Epithelial cell of prostate (primary cell): ENCODE measurements around the gene OR9A2.

ENCODE experiments used
- DNase-seq: peaks from one replicate; pipeline ENCODE4 v3.0.0-alpha.2; 2011; ENCODE audit warnings: low read depth, low spot score
- H3K27ac ChIP-seq: fragments of 450-650 bp; 2 replicates; pipeline ENCODE4 v1.5.1; 2017; ENCODE audit warnings: mild to moderate bottlenecking

The OR9A2 gene, protein sequence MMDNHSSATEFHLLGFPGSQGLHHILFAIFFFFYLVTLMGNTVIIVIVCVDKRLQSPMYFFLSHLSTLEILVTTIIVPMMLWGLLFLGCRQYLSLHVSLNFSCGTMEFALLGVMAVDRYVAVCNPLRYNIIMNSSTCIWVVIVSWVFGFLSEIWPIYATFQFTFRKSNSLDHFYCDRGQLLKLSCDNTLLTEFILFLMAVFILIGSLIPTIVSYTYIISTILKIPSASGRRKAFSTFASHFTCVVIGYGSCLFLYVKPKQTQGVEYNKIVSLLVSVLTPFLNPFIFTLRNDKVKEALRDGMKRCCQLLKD

GRCh38 chr7:143027032-143027431, at the start of gene OR9A2:
TSS of gene OR9A2 (minus strand) at chr7:143027132. CDS start at chr7:143027132, 0 bp downstream.
- DNase-seq = no peak
- no peak within 1 kb of the TSS for H3K27ac ChIP-seq

- no peak for DNase-seq
- H3K27ac ChIP-seq = no peak overlapping the region
Observed at GRCh38 chr7:143074141-143074540, 47.2 kb upstream of the OR9A2 start.

- no peak overlapping the region for H3K27ac ChIP-seq
- no peak for DNase-seq
Observed at GRCh38 chr7:143073556-143073955, 46.6 kb upstream of the OR9A2 start.

- H3K27ac ChIP-seq = no peak overlapping the region
- no peak for DNase-seq
Observed at GRCh38 chr7:143069912-143070500, 43.1 kb upstream of the OR9A2 start.

DNA sequence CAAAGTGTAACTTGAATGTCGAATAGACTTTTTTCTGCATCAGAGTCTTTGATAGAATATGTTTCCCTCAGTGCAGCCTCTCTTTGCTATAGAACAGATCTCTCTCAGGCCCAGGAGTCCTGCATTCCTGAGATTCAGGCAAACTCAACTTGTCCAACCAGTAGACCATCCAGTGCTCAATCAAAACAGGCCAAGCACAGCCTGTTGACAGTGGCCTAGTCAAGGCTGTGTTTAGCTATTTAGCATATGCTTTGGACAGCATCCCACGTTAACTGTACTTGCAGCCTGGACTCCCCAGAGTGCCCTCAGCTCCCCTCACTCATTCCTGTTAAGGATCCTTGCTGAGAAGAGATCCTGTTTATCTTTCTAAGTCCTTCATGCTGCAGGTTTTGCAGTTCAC, 41.5 kb upstream of the OR9A2 start:
- no peak for DNase-seq
- no peak overlapping the region for H3K27ac ChIP-seq

DNA sequence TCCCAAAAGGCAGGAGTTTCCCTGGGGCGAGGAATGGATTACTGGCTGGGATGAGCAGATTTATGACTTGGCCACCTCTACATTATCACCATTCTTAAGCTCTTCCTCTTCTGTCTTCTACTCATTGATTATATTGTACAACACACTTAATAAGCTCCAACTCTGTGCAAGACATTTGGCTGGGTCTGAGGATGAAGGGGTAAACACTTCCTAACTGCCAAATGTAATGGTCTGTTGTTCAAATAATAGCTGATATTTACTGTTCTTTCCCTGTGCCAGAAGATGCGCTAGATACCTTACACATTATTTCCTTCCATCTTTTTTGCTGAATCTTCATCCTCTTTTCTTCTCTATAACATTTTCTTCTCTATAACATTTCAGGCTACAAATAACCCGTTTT, 36.8 kb upstream of the OR9A2 start:
- no peak for DNase-seq
- H3K27ac ChIP-seq = no peak overlapping the region

DNA sequence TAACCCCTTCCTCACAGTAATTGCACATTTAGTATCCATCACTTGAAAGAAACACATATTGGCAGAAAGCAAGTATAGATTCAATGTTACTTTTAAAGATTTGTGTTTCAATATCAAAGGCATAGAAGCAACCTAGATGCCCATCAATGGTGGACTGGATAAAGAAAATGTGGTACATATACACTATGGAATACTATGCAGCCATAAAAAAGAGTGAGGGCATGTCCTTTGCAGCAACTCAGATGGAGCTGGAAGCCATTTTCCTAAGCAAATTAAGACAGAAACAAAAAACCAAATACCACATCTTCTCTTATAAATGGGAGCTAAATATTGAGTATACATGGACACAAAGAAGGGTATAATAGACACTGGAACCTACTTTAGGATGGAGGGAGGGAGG, 28.8 kb upstream of the OR9A2 start:
- no peak for DNase-seq
- no peak overlapping the region for H3K27ac ChIP-seq

- no peak overlapping the region for H3K27ac ChIP-seq
- DNase-seq = no peak
Observed at GRCh38 chr7:143054621-143055020, 27.7 kb upstream of the OR9A2 start.

DNA sequence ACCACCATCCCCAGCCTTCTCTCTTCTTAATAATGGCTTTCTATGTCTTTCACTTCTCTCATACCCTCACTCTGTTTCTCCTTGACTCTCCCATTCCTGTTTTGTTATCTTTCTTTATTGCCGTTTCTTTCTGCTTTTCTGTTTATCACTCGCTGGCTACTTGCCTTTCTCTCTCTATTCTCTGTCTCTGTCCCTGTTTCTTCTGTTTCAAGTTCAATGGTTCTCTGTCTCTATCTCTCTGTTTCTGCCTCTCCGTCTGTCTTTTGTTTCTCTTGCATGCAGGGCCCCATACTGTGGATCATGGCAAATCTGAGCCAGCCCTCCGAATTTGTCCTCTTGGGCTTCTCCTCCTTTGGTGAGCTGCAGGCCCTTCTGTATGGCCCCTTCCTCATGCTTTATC, 25.1 kb upstream of the OR9A2 start, which contains the start of gene OR6V1:
TSS of gene OR6V1 (plus strand) at position 301 of the 400 bp plus-strand sequence. CDS start at position 301, 0 bp downstream.
- H3K27ac ChIP-seq = no peak within 1 kb of the TSS

GRCh38 chr7:143050931-143051330, 24.0 kb upstream of the OR9A2 start:
- H3K27ac ChIP-seq = no peak overlapping the region
- DNase-seq = no peak

More for the DNA sequence above, 25.1 kb upstream of the OR9A2 start, which contains the start of gene OR6V1:
- no peak for DNase-seq

DNA sequence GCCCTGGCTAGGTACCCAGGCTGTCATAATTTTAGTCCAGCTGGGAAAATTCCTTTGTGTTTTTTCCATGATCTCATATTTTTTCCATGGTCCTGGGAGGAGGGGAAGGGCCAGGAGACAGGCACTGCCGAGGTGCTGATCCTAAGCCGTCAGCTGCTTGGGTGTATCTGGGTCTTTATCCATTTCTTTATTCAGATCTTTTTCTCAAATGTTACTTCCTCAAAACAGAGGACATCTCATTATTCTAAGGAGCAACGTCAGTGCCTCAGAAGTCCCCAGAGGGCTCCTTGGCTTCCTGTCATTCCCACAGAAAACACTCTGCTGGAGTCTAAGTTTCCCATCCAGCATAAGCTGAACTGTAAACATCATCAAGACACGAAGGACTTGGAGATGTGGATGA, 22.4 kb upstream of the OR9A2 start:
- H3K27ac ChIP-seq = no peak overlapping the region
- no peak for DNase-seq

GRCh38 chr7:143048827-143049226, 21.9 kb upstream of the OR9A2 start:
- H3K27ac ChIP-seq = no peak overlapping the region
- DNase-seq = peak; percentile 2

DNA sequence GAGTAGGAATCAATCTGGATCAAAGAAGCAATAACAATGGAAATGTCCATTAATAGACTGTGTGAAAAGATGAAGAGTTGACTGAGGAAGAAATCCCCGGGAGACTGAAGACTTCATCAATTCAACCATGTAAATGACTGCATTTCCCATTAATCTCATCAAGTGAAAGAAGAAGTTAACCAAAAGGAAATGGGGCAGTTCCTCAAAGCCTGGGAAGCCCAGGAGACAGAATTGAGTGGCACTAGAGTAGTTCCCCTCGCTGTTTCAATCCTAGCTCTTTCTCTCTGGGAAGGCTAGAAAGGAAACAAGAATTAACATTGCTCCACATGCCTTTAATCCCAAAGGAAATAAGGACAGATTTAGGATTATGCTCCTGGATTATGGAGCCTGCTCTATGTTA, 20.4 kb upstream of the OR9A2 start:
- no peak overlapping the region for H3K27ac ChIP-seq
- DNase-seq = no peak

- no peak for DNase-seq
- no peak overlapping the region for H3K27ac ChIP-seq
Observed at GRCh38 chr7:143046426-143046851, 19.5 kb upstream of the OR9A2 start.

DNA sequence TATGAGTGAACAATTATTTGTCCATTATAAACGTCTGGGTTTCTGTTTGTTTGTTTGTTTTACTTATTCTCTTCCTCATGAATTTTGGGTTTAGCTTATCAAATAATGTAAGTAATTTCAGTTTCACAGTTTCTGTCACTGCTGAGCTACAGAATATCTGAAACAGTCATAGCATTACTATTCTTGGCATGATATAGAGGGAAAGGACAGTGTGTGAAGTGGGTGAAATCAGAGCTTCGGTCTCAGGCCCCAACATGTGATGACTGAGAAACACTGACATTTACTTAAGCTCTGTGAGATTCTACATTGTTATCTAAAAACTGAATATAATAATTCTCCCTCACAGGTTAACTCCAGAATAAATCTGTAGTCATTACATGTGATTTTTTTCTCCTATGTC, 16.5 kb upstream of the OR9A2 start:
- H3K27ac ChIP-seq = no peak overlapping the region
- no peak for DNase-seq

- DNase-seq = no peak
- no peak overlapping the region for H3K27ac ChIP-seq
Observed at GRCh38 chr7:143042790-143043271, 15.9 kb upstream of the OR9A2 start.

- DNase-seq = no peak
- H3K27ac ChIP-seq = no peak overlapping the region
Observed at GRCh38 chr7:143042159-143042789, 15.3 kb upstream of the OR9A2 start.

DNA sequence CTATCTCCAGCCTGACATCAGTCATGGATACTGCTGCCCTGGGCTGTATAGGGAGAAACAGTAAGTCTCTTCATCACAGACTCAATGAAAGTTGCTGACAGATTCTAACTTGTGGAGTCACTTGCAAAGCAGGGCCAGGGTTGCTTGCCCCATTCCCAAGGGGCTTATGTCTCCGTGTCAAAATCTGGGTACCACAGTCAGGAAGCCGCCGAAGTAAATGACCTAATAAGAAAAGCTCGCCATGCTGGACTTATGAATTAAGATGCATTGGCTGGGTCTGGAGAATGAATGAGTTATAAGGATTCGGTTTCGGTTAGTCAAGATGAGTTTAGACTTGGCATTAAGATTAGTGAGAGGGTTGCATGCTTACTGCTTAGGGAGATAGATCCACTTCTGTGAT, 14.4 kb upstream of the OR9A2 start:
- no peak for DNase-seq
- H3K27ac ChIP-seq = no peak overlapping the region

DNA sequence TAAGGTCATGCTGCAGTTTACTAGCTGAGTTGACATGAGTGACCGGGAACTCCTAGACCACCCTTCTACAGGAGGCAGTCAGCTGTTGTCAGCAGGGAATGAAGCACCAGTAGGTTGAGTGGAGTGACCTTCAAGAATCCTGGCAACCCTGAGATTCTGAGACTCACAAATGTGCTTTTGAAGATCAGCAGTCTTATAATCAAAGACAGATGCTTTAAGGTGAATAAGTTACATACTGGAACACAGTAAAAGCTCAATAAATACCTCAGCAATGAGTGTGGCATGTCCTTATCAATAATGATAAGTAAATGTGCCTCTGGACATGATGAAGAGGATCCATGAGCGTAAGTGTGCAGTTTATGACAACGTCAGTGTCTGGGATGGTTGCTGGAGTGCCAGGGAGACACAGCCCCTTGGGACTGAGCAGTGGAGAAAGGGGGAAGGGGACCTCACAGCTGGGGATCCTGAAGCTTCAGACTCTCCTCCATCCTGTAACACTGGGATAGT, 13.3 kb upstream of the OR9A2 start:
- DNase-seq = no peak
- H3K27ac ChIP-seq = no peak overlapping the region

- no peak overlapping the region for H3K27ac ChIP-seq
- no peak for DNase-seq
Observed at GRCh38 chr7:143038635-143039034, 11.7 kb upstream of the OR9A2 start.

GRCh38 chr7:143027683-143028082, 751 bp upstream of the OR9A2 start:
- H3K27ac ChIP-seq = no peak overlapping the region
- no peak for DNase-seq
